Activated naive CD4-positive, alpha-beta T cell treated with anti-CD3 and anti-CD28 coated beads, Interleukin-2, amount 10 ng/mL, durations not matched to agents 7 days and 5 days (primary cell): ENCODE measurements around the gene CFAP65.

Experiments
- CTCF ChIA-PET: fragments of 350-600 bp; sonication (Branson Sonifier 250); formaldehyde crosslinking; loops from one replicate; lab custom pipeline; 2021; ENCODE audit warnings: antibody characterized with exemption; lab: Charles Lee
- DNase-seq: peaks from one replicate; pipeline ENCODE4 v3.0.0-alpha.2; 2020
- H3K27ac Mint-ChIP-seq: one replicate; pipeline ENCODE4 v1.8.0; 2021; ENCODE audit warnings: mild to moderate bottlenecking, moderate library complexity, mixed read lengths
- H3K27me3 Mint-ChIP-seq: one replicate; pipeline ENCODE4 v1.8.0; 2021; ENCODE audit warnings: mild to moderate bottlenecking, mixed read lengths
- H3K36me3 Mint-ChIP-seq: one replicate; pipeline ENCODE4 v1.8.0; 2021; ENCODE audit warnings: mixed read lengths
- H3K4me1 Mint-ChIP-seq: one replicate; pipeline ENCODE4 v1.8.0; 2021; ENCODE audit warnings: mixed read lengths
- H3K4me3 Mint-ChIP-seq: one replicate; pipeline ENCODE4 v1.8.0; 2021; ENCODE audit warnings: mild to moderate bottlenecking, moderate library complexity, mixed read lengths
- H3K9me3 Mint-ChIP-seq: one replicate; pipeline ENCODE4 v1.8.0; 2021; ENCODE audit warnings: mixed read lengths

The CFAP65 gene

GRCh38 chr2:218992703-218993344, 48.5 kb downstream of the CFAP65 start:
- Mint-ChIP-seq H3K27me3 (peaks cover 99% of the 10 kb centered on the region), H3K4me1 (peaks cover 10% of the 10 kb centered on the region), H3K27ac (no peak overlapping the region), H3K9me3 (no peaks in the 10 kb centered on the region), H3K4me3 (no peak overlapping the region), H3K36me3 (no peaks in the 10 kb centered on the region)
- CTCF ChIA-PET: interaction anchor here (1.0 to 4.7 kb wide), 4 partner anchors 11 to 164 kb away, joined by 3 to 28 read pairs (median 7); no protein-coding TSS in a partner anchor
- no peak for DNase-seq

DNA sequence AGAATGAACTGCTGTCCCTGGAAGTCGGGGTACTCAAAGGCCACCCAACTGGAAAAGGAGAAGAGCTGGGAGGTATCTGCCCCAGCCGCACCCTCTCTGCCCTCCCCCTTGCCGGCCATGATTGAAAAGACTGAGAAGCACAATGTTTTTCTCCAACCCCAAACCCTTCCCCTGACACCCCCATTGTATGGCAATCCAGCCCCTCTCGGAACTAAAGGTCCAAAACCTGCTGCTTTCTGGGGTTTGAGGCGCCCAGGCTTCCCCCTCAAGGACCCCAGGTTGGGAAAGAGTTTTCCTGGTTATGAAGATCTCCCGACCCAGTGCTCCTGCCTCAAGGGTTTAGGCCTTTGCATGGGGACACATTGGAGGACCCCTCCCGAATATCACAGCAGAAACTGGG, 49.1 kb downstream of the CFAP65 start:
- Mint-ChIP-seq H3K9me3 (no peaks in the 10 kb centered on the region), H3K4me3 (no peak overlapping the region), H3K27me3 (peaks cover 99% of the 10 kb centered on the region), H3K27ac (no peak overlapping the region), H3K36me3 (no peaks in the 10 kb centered on the region), H3K4me1 (peaks cover 10% of the 10 kb centered on the region)
- no peak for DNase-seq
- CTCF ChIA-PET: interaction anchor here (1.0 to 1.2 kb wide), 2 partner anchors 10 to 12 kb away, joined by 3 read pairs; no protein-coding TSS in a partner anchor

- no peaks in the 10 kb centered on the region for H3K36me3 Mint-ChIP-seq
- no peak overlapping the region for H3K27ac Mint-ChIP-seq
- H3K4me1 Mint-ChIP-seq: peaks cover 10% of the 10 kb centered on the region
- no peak overlapping the region for H3K4me3 Mint-ChIP-seq
- no peaks in the 10 kb centered on the region for H3K9me3 Mint-ChIP-seq
- CTCF ChIA-PET: interaction anchor here (1.0 to 1.2 kb wide), 2 partner anchors 9 to 12 kb away, joined by 3 read pairs; no protein-coding TSS in a partner anchor
- peaks cover 99% of the 10 kb centered on the region for H3K27me3 Mint-ChIP-seq
- no peak for DNase-seq
These were observed 49.6 kb downstream of the CFAP65 start for GRCh38 chr2:218991674-218992168.

DNA sequence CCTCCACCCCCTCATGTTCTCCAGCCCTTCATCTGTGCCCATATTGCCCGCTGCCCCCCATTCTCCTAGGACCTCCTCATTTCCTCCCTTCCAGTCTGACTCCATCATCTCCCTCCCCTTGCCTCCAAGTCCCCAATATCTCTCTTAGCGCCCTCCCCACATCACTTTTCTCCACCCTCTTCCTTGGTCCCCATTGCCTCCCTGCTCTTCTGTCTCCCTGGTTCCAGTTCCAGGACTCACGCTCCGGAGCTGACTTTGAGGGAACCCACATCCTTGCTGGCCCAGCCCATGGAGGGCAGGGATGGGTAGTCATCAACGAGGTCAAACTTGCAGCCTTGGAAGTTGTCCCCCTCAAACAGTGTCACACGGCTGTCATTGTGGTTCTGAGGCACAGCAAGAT, 50.7 kb downstream of the CFAP65 start:
- CTCF ChIA-PET: interaction anchor here (1.1 to 2.9 kb wide), 3 partner anchors 9 to 115 kb away, joined by 3 to 13 read pairs (median 5); no protein-coding TSS in a partner anchor
- no peak for DNase-seq
- no peak overlapping the region for H3K4me3 Mint-ChIP-seq
- H3K27ac Mint-ChIP-seq: no peak overlapping the region
- no peaks in the 10 kb centered on the region for H3K36me3 Mint-ChIP-seq
- H3K4me1 Mint-ChIP-seq: peaks cover 10% of the 10 kb centered on the region
- H3K27me3 Mint-ChIP-seq: peaks cover 99% of the 10 kb centered on the region
- H3K9me3 Mint-ChIP-seq: no peaks in the 10 kb centered on the region

- Mint-ChIP-seq H3K4me3 (no peak overlapping the region), H3K27me3 (peaks cover 99% of the 10 kb centered on the region), H3K4me1 (peaks cover 8% of the 10 kb centered on the region), H3K9me3 (no peaks in the 10 kb centered on the region), H3K27ac (no peak overlapping the region), H3K36me3 (no peaks in the 10 kb centered on the region)
- no peak for DNase-seq
- CTCF ChIA-PET: interaction anchor here (1.1 to 2.9 kb wide), 3 partner anchors 8 to 114 kb away, joined by 3 to 13 read pairs (median 5); no protein-coding TSS in a partner anchor
These were observed 51.3 kb downstream of the CFAP65 start for GRCh38 chr2:218990052-218990451.

DNA sequence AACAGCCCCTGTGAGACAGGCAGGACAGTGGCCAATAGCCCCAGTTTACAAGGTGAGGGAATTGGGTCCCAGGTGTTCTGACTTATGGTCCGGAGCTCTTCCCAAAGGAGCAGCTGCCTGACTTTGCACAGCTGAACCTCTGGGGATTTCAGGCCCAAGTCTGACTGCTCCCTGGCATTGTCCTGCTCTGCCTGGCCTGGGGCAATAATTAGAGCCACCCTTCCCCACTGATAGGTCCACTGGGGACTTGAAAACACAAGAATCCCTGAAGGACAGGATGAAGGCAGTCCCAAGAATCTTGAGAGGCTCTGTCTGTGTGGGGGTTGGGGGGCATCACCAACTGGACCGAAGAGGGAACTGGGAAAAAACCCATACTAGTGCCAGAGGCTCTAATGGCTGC, 52.7 kb downstream of the CFAP65 start:
- DNase-seq: no peak
- CTCF ChIA-PET: interaction anchor here (1.3 to 2.9 kb wide), 3 partner anchors 8 to 166 kb away, joined by 3 to 13 read pairs (median 6); no protein-coding TSS in a partner anchor
- peaks cover 99% of the 10 kb centered on the region for H3K27me3 Mint-ChIP-seq
- H3K4me1 Mint-ChIP-seq: peaks cover 8% of the 10 kb centered on the region
- no peak overlapping the region for H3K4me3 Mint-ChIP-seq
- no peak overlapping the region for H3K27ac Mint-ChIP-seq
- no peaks in the 10 kb centered on the region for H3K36me3 Mint-ChIP-seq
- H3K9me3 Mint-ChIP-seq: no peaks in the 10 kb centered on the region

DNA sequence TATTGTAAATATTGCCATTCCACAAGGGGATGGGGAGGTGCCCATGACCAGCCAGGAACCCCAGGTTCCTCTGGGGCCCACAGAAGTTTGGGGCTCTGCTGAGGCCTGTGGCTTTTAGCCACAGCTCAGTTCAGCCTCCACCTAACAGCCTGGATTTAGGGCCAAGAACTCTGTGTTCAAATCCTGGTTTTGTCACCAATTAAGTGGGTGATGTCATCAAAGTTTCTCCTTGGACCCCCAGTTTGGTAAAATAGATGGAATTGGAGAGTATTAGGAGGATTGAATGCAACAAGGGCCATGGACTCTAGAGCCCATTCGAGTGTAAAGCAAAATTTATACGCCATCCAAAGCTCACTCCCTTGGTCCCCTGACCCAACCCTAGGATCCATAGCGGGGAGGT, 53.2 kb downstream of the CFAP65 start:
- CTCF ChIA-PET: interaction anchor here (1.3 to 1.8 kb wide), 2 partner anchors 9 to 166 kb away, joined by 3 to 6 read pairs; no protein-coding TSS in a partner anchor
- H3K27ac Mint-ChIP-seq: no peak overlapping the region
- H3K4me1 Mint-ChIP-seq: peaks cover 9% of the 10 kb centered on the region
- no peaks in the 10 kb centered on the region for H3K9me3 Mint-ChIP-seq
- H3K36me3 Mint-ChIP-seq: no peaks in the 10 kb centered on the region
- peaks cover 99% of the 10 kb centered on the region for H3K27me3 Mint-ChIP-seq
- DNase-seq: no peak
- H3K4me3 Mint-ChIP-seq: no peak overlapping the region

DNA sequence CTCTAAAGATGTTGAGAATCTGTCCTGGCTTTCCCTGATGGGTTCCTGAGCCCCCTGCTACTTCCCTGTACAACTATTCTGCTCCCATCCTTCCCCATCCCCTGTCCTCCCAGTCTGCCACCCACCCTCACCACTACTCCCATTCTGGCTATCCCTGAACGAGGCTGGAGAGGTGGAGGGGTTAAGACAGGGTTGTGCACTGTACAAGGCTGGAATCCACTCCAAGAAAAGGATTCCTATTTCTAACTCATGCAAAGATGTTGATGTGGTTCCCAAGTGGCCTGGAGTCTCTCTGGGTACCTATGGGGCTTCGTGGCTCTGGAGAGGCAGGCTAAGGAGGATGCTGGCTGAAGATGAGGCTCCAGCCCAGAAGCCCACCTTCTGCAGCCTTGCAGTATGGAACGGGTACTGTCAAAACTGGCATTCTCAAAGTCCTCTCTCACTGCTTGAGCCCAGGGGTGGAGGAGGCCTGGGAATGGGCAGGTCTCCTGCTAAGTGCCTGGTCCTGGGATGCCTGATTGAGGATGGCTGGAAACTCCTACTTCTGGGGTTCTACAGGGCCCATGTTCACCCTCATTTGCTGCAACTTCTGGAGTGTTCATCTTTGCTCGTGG, 55.1 kb downstream of the CFAP65 start:
- Mint-ChIP-seq H3K36me3 (peaks cover 1% of the 10 kb centered on the region), H3K9me3 (no peaks in the 10 kb centered on the region), H3K4me1 (peaks cover 17% of the 10 kb centered on the region), H3K4me3 (no peak overlapping the region), H3K27ac (no peak overlapping the region), H3K27me3 (peaks cover 99% of the 10 kb centered on the region)
- CTCF ChIA-PET: no interaction called here
- no peak for DNase-seq

DNA sequence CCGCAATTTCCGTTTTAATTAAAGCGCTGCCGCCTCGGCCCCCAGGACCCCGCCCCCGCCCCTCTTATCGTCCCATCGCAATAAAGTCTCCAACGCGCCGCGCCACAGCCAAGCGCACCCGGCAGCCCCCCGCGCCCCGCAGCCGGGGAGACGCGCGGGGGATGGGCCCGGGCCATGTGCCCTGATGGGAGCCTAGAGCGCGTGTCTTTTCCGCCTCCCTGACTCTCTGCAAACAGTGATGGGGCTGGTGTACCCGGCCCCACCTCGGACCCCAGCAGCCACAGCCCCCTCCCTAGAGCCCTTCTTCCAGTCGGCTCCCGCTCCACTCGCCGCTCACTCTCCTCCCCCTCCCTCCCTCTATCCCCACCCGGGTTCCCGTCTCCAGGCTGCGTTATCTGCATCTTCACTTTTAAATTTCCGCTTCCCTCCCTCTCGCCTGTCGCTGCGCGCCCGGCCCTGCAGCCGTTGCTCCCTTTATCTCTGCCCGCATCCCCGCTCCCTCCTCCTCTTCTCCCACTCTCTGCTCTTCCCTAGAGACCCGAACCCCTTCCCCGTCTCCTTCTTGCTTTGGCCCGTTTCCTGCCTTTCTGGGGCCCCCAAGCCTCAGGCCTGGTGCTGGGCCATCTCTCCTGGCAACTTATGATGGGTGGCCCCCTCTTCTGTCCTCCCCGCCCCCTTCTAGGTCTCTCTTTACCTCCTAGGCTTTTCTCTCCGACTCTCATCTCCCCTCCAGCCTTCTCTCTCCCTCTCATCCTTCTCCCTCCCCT, 55.8 kb downstream of the CFAP65 start:
- H3K27me3 Mint-ChIP-seq: peaks cover 98% of the 10 kb centered on the region
- no peak overlapping the region for H3K4me3 Mint-ChIP-seq
- CTCF ChIA-PET: no interaction called here

DNA sequence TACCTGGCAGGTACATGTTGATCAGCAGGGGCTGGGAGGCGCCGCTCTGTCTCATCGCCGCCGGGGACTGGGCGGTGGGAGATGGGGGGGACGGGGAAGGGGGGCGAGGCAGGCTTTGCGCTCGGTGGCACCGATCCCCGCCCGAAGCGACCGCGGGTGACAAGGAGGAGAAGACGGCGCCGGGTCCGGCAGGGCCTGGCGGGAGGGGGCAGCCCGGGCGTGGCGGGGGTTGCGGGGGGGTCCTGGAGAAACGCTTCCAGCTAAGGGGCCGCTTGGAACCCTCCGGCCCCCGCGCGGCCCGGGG, 56.3 kb downstream of the CFAP65 start, which contains the start of gene FEV:
FEV (minus strand) TSS at position 164 of the 304 bp plus-strand sequence; CDS start at position 55, 109 bp downstream.
- DNase-seq: no peak
- Mint-ChIP-seq H3K27ac (peak within 1 kb of the TSS; percentile 52), H3K36me3 (peaks cover 4% of the 10 kb centered on the region), H3K4me1 (peaks cover 25% of the 10 kb centered on the region), H3K9me3 (no peaks in the 10 kb centered on the region), H3K4me3 (no peak within 1 kb of the TSS), H3K27me3 (peaks cover 98% of the 10 kb centered on the region)
- CTCF ChIA-PET: no interaction called here

More for the DNA sequence above, 55.8 kb downstream of the CFAP65 start:
- Mint-ChIP-seq H3K9me3 (no peaks in the 10 kb centered on the region), H3K36me3 (peaks cover 4% of the 10 kb centered on the region), H3K4me1 (peaks cover 22% of the 10 kb centered on the region), H3K27ac (no peak overlapping the region)
- DNase-seq: no peak

GRCh38 chr2:218984239-218985020, 56.9 kb downstream of the CFAP65 start:
- Mint-ChIP-seq H3K27me3 (peaks cover 98% of the 10 kb centered on the region), H3K4me1 (peaks cover 29% of the 10 kb centered on the region), H3K27ac (peak overlapping the region; percentile 52), H3K9me3 (no peaks in the 10 kb centered on the region), H3K36me3 (peaks cover 4% of the 10 kb centered on the region), H3K4me3 (no peak overlapping the region)
- DNase-seq: no peak
- CTCF ChIA-PET: interaction anchor here (0.9 kb wide), 1 partner anchor 10 kb away, joined by 3 read pairs; no protein-coding TSS in a partner anchor

GRCh38 chr2:218983934-218984238, 57.4 kb downstream of the CFAP65 start:
- no peak for DNase-seq
- Mint-ChIP-seq H3K9me3 (no peaks in the 10 kb centered on the region), H3K27me3 (peaks cover 98% of the 10 kb centered on the region), H3K27ac (no peak overlapping the region), H3K4me3 (no peak overlapping the region), H3K36me3 (peaks cover 4% of the 10 kb centered on the region), H3K4me1 (peaks cover 29% of the 10 kb centered on the region)
- CTCF ChIA-PET: interaction anchor here (0.9 to 1.2 kb wide), 2 partner anchors 11 to 86 kb away, joined by 3 read pairs; no protein-coding TSS in a partner anchor

DNA sequence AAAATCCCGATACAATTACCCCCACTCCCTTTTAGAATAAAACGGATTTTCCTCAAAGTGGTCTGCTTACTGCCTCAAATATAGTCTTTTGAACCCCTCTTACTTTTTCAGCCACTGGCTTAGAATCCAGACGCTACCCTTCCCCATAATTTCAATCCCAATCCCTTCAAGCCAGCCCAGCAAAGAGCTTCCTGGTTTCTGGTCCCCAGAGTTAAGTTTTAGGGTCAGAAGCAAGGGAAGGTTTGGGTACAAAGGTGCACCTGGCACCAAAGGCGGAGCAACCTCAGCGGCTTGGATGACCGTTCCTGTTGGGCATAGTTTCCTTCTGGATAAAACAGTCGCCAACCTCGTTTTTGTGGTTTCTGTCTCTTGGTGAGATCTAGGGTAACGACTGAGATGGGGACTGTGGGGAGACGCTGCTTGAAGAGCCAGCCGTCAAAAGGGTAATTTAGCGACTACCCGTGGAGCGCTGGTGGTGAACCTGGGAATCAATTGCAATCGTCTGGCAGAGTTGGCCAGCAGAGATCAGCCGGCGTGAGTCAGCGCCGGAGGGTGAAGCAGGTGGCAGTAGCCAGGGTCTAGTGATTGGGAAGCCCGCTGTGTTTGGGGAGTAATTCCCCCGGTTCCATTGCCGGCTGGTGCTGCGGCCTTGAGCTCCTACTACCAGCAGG, 57.9 kb downstream of the CFAP65 start:
- Mint-ChIP-seq H3K4me3 (no peak overlapping the region), H3K36me3 (peaks cover 4% of the 10 kb centered on the region), H3K4me1 (peaks cover 29% of the 10 kb centered on the region), H3K27me3 (peaks cover 98% of the 10 kb centered on the region), H3K27ac (peak overlapping the region; percentile 33), H3K9me3 (no peaks in the 10 kb centered on the region)
- no peak for DNase-seq
- CTCF ChIA-PET: interaction anchor here (1.2 kb wide), 1 partner anchor 85 kb away, joined by 3 read pairs; no protein-coding TSS in a partner anchor
